Subcutaneous adipose tissue (tissue), 4 donors: Measurements from ENCODE around the gene CBX6. TPM values are rescaled to one million over a fixed set of nuclear protein-coding genes. Genes with fewer than 3 reads are reported as not detected.

Source experiments
- CTCF ChIP-seq: fragments of 450-650 bp; IDR thresholded peaks from one replicate; pipeline ENCODE4 v1.5.1; 2016; ENCODE audit warnings: low read depth, mild to moderate bottlenecking, control low read depth, antibody characterized with exemption, moderate library complexity
- total RNA-seq, 4 donors: library from RNA; depleted of rRNA; stranded (reverse); fragments of >200 nt; gene quantifications; one replicate each; pipeline ENCODE4 v1.1.0, GENCODE V29; 2016

The CBX6 gene
- total RNA-seq, 4 donors from 2014 or later = 9.3 to 28.8 (median 15.9) TPM

GRCh38 chr22:38826801-38827200 is 45.2 kb downstream of the CBX6 start:
- no peak for TF ChIP-seq CTCF

DNA sequence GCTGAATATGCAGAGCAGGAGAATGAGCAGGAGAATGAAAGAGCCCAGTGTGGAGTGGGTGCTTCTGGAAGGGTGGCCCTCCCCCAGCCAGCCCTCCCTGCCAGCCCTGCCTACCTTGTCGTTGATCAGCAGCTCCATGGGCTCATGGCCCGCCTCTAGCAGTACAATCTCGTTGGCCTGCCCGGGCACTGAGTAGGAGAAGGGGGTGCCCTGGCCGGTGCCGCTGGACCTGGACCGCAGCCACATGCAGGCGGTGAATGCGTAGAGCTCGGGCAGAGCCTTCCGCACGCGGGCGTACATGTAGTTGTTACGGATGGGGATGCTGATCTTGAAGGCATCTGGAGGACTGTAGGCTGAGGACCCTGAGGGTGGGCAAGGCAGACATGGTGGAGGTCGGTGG is 45.6 kb downstream of the CBX6 start:
- no peak for TF ChIP-seq CTCF

DNA sequence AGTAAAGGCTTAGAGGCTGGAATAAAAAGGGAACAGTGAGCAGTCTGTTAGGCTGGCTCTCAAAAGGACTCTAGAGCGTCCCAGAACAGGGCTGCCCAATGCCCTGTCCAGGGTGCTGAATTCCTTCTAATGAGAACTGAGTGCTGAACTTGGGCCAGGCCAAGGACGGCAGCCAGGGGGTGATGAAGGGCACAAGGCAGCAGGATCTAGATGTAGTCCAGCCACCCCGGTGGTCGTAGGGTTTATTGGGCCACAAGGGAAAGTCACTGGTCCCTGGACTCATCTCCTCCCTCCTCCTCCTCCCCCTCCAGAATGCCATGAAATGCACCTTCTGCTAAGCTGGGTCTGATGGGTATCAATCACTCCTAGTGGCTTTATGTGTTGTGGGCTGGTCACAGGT is 47.4 kb downstream of the CBX6 start:
- TF ChIP-seq CTCF = no peak

DNA sequence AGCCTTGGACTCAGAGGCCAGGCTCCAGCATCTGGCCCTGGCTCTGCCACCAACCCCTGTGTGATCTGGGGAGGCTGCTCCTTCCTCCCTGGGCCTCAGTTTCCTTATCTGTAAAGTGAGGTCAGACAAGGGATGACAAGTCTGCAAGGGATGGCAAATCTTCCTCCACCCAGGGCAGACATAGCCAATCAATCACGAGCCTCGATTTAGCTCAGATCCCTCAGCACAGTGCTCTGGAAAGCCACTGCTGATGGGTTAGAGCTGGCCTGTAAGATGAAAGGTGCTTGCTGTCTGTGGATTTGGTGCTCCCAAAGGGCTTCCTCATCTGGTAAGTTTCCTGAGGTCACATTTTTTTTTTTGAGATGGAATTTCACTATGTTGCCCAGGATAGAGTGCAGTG is 48.4 kb downstream of the CBX6 start:
- TF ChIP-seq CTCF = no peak

DNA sequence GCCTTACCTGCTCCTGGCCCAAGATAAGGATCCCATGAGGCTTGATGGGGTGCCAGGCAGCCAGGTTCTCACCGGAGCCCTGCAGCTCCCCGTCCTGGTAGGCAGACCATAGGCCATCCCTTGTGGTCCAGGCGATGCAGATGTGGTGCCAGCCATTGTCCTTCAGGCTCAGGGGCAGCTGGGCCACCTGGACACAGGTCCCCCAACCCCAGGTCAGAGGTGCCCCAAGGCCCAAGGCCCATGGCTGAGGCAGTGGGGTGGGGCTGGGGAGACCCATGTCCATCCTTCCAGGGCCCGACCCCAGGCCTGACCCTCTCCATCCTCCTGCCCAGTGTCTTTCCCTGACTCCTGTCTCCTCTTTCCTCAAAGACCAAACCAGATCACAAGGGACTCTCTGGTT is 48.9 kb downstream of the CBX6 start:
- no peak for TF ChIP-seq CTCF

- TF ChIP-seq CTCF = no peak
Observed at GRCh38 chr22:38820020-38820419, 52.0 kb downstream of the CBX6 start.

GRCh38 chr22:38819387-38819940 is 52.6 kb downstream of the CBX6 start:
- TF ChIP-seq CTCF = no peak
